NCI-H748 treated with DMSO at 0.1 percent for 48 hours (cell line): Measurements from ENCODE around the gene RASGEF1C.

Source experiments
- DNase-seq: peaks from one replicate; lab custom pipeline; 2025; lab: John Stamatoyannopoulos, UW

The RASGEF1C gene

DNA sequence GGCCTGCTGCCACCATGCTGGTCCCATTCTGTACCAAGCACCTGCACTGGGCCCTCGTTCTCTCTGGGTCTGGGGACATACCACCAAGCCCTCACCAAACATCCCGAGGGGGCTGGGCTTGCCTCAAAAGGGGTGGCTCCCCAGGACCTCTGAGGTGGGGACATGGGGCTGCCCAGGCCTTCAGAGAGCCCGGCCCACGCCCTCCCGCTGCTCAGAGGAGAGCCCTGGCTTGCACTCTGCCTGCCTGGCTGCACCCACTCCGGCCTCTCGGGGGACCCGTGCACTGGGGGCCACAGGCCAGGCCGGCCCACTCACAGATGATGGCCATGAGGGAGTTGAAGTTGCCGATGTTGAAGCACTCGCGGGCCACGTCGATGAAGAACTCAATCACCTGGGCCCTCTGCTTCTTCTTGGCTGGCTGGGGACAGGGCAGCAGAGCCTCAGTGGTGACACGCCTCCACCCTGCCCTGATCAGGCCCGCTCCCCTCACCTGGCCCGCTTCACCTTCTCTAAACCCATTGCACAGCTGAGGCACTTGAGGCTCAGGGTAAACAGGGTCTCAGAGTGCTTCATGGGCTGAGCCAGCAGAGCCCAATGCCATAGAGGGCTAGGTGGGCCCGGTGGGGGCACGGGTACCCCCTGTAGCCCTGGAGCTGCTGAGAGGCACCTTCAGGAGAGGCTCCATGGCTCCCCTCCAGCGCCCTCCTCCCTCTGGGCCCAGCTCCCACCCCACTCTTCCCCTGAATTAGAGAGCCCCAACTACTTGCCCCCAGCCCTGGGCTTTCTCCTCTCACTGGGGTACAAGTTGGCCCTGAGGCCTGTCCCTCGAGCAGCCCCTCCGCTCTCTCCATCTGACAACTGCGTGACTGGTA, 89.7 kb downstream of the RASGEF1C start:
- no peak for DNase-seq

- no peak for DNase-seq
Measured at GRCh38 chr5:180118391-180118791, 90.6 kb downstream of the RASGEF1C start.

DNA sequence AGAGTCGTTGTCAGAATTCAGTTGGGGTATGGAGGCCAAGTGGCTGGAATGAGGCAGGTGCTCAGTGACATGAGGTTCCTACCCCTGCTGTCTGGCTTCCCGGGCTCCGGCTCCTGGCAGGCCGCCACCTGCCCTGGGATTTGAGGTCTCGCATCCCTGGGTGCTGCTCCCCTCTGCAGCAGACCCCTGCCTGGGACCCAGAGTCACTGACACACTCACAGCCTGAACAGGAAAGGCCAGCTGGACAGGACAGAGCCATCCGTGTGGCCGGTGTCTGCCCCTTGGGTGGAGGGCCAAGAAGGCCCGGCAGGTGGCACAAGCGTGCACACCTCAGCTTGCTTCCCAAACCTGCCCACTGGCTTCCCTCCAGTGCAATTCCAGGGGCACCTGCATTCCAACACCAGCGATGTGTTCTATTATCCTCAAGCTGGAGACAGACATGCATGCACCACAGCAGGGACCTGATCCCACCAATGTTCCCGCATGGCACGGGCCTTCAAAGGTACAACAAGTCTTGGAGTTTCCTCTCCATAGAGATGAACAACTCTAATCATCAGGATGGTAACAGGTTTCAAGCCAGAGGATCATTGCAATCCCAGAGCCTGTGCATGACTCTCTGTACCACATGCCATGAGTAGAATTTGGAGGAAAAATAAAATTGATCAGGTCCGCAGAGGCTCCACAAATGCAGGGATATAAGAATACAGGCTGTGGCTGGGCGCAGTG, 91.8 kb downstream of the RASGEF1C start:
- no peak for DNase-seq

DNA sequence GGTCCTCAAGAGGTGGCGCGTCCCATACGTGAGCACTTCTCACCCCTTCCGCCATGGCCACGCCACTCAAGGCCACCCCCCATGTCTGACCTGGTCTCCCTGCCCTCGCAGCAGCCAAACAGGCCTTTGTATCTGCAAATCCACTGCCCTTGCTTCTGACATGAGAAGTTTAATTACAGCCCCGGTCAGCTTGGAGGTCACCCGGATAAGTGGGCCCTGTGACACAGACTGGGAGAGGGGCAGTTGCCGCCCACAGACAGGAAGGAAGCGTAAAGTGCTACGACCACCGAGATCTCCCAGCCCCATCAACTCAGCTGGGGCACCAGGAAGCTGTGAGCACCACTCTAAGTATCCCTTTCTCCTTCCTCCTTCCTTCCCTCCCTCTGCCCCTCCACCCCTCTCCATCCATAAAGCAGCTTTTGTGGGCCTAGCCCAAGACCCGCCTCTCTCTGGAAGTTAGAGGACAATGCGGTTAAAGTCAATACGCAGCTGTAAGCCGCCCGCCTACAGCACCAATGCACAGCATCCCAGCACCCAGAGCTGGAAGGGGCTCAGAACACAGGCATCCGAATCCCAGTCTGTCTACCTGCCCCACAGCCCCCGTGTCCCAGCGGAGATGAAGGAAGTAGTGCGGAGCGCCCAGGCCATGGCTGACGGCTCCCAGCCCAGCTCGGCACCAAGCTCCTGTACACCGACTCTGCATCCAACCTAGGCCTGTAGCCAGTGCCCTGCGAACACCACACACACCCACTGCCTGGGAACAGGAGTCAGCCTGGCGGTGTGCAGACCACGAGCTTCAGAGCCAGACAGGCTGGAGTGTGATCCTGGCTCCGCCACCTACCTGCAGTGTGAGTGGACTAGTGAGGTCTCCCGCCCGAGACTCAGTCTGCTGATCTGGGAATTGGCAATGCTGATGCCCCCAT, 92.7 kb downstream of the RASGEF1C start:
- DNase-seq, result no peak

DNA sequence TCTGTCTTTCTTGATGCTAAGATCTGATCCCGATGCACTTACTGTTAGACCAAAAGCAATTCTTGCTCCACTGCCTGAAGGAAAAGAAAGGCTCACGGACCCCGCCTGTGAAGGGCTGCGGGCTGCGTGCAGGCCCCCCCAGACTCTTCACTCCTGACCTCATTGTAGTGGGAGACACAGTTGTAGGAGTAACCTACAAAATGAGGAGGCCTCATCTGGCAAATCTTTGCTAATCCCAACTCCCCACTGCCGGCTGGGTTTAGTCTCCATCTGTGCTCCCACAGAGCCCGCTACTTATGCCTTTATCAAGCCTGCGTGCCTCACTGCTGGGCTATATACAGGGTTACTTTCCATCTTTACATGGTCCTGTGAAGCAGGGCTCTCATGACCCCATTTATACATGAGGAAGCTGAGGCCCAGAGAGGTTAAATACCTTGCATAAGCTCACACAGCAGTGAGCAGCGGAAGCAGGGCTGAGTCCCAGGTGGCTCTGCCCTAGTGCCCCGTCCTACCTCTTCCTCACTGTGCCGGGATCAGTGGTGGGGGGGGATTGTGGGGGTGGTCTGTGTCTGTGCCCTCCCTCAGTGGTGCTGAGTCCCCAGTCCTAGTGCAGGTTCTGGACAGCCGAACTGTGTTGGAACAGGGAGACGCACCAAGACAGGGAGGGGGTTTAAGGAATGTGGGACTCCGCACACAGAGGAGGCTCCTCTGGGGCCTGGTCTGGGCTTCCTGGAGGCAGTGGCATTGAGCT, 93.5 kb downstream of the RASGEF1C start:
- DNase-seq, result no peak

GRCh38 chr5:180114304-180115003, 94.6 kb downstream of the RASGEF1C start:
- DNase-seq, result no peak

DNA sequence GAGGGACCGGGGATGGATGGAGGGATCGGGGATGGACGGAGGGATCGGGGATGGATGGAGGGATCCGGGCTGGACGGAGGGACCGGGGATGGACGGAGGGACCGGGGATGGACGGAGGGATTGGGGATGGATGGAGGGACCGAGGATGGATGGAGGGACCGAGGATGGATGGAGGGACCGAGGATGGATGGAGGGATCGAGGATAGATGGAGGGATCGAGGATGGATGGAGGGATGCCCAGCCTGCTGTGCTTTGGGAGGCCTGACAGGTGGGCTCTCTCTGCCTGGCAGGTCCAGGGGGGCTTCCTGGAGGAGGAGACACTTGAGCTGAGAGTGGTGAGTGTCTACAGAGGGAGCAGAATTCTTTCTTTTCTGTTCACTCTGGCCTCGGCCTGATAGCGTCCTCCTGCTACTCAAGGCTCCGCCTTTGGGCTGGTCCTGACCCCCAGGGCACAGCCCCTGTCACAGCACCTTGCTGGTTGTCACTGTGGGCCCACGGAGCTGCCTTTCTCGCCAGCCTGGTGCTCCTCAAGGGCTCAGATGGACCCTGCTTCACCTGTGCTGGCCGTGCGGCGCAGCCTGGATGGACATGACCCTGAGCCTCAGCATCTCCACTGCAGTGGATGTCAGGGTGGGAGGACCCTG, 95.2 kb downstream of the RASGEF1C start:
- DNase-seq, result no peak

DNA sequence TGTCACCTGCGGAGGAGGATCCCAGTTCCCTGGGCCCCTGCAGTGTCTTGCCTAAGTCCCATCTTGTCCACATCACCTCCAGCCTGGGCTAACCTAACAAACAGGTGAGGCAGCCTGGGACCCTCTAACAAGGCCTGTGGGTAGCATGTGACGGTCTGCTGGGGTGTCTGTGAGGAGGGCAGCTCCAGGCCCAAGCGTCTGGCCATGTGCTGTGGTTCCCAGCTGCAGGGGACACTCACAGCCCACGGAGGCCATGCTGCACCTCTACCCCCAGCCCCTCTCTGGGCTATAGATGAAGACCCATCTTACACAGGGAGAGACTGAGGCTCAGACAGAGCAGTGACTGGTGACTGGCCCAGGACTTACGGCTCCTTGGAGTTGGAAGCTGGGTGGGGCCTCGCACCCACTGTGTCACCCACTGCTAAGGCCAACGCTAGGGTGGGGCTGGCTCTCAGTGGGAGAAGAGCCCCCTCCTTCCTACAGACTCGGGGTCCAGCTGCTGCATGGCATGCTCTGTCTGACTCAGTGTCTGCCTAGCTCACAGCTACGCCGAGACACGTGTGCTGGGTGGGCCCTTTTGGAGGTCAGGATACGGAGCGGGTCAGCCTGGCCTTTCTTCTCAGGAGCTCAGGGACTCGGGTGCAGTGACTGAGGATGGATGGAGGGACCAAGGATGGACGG, 96.7 kb downstream of the RASGEF1C start:
- no peak for DNase-seq

- DNase-seq, result no peak
Measured at GRCh38 chr5:180111273-180112002, 97.6 kb downstream of the RASGEF1C start.

- DNase-seq, result no peak
Measured at GRCh38 chr5:180109920-180110319, 99.1 kb downstream of the RASGEF1C start.

DNA sequence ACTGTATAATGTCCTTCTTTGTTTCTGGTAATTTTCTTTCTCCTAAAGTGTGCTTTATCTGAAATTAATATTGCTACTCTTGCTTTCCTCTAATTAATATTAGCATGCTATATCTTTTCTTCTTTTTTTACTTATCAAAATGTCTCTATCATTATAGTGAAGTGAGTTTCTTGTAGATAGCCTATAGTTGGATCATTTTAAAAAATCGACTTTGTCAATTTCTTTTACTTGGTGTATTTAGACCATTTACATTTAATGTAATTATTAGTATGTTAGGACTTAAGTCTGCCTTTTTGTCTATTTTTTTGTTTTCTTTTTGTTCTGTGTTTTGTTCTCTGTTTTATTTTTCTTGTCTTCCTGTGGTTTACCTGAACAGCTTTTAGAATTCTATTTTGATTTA, 102.0 kb downstream of the RASGEF1C start:
- DNase-seq, result no peak

- DNase-seq, result no peak
Measured at GRCh38 chr5:180105827-180106312, 103.1 kb downstream of the RASGEF1C start.

- no peak for DNase-seq
Measured at GRCh38 chr5:180104168-180104530, 104.9 kb downstream of the RASGEF1C start.

DNA sequence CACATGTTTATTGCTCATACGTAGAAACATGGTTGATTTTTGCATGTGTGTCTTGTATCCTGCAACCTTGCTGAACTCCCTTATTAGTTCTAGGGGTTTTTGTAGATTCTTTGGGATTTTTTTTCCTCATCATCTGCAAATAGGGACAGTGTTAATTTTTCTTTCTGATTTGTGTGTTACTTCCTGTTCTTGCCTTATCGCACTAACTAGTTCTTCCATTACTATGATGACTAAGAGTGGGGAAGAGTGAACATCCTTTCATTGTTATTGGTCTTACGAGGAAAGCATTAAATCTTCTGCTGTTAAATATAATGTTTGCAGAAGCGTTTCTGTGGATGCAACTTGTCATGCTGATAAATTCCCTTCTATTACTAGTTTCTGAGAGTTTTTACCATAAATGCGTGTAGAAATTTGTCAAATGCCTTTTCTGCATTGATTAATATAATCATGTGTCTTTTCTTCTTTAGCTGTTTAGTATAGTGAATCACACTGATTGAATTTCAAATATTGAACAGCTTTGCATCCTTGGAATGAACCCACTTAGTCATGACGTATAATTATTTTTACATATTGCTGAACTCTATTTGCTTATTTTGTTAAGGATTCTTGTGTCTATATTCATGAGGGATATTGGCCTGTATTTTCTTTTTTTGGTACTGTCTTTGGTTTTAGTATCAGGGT, 105.4 kb downstream of the RASGEF1C start:
- no peak for DNase-seq

- DNase-seq, result no peak
Measured at GRCh38 chr5:180102636-180103035, 106.4 kb downstream of the RASGEF1C start.

DNA sequence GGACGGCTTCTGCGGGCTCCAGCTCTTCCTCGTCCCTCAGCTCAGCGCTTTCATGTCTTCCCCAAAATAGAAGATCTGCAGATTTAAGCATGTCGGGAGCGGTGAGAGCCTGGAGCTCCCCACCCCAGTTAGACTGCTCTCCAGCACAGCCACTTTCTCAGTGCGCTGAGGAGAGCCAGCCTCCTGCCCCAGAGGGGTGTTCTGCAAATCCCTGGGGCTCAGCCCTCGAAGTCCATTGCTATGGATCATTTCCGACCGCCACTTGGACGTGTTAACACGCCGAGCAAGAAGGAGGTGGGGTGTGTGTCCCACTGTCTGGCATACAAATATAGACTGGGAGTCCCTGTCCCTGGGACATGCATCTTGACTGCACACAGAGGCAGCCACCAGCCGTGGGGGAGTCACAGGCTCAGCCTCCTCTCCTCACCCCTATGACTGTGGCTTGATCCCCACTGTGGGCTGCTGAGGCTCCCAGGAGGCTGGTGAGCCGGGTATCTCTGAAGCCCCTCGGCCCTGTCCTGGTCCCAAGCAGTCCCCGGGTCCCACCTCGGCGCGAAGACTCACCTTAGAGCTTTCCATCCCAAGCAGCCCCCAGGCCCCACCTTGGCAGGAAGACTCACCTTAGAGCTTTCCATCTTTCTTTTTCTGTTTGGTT, 107.4 kb downstream of the RASGEF1C start:
- DNase-seq, result no peak

DNA sequence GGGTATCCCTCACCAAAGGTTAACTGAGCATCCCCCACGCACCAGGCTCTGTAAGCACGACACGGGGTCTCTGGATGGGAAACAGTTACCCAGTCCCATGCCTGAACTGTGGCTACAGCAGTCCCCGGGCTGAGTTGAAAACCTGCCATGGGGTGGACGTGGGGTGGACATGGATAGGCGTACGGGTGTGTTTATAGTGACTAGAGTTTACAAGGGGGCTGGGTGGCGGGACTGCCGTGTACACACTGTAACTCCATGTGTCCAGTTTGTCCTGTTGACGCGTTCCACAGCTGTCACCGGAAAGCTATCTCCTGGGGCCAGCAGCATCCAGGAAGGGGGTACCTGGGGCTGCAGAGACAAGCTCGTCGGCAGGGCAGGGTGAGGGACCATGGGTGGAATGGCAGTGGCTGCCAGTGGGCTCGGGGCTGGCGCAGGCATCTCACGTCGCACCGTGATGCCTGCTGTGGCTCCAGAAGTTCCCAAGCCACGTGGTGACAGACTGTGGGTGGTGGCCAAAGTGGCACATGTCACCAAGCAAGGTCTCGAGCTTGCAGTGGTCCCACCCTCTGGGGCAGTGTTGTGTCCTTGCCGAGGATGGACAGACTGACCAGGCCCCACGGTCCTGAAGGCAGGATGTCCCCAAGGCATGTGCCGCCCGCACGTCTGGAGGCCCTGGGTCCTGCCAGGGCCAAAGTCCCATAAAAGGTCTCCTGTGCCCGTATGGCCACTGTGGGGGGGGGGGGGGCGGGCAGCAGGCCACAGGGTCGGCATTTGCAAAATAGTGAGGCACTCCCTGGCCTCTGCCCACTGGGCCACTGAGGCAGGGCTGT, 108.2 kb downstream of the RASGEF1C start:
- no peak for DNase-seq
